ENCODE measurements around the gene MYO5C. TPM values are rescaled to one million over a fixed set of nuclear protein-coding genes. Genes with fewer than 3 reads are reported as not detected.
A peak's percentile ranks its signal among the peaks of the same experiment; 100 is the strongest.

Gene MYO5C
- polyA plus RNA-seq, 1 donor (not counting 4 experiments of a cell fraction or from before 2014, with no cell fraction given): 0.16 TPM

DNA sequence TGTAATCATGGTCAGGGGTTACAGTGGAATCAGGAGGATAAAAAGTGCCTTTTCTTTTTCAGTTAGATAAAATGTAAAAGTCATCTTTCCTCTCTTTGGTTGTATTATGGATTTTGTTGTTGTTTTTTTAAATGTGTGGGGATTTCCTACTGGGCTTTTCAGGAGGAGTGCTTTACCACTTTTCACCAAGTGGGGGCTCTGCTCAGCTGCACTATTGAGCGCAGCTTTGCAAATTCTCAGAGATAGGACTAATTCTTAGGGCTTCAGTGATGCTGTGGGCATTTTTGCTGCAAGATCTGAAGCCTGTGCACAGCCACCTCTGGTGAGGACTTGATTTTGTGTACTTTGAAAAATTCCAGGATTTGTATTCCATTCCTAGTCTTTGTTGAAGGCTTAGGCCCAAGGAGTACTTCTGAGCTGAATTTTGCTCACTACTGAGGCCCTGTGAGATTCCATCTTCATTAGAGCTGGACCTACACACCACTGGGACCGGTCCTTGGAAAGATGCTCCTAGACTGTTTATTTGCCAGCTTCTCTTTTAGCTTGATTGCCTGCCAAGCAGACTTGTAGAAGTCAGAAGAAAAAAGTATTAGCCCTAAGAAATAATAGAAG lies 111.9 kb downstream of the MYO5C start:
- H3K4me1 ChIP-seq (ENCODE audit: control insufficient read depth, extremely low read depth, insufficient read depth, low read length): peaks cover 7% of the 10 kb centered on the region
- H4K20me1 ChIP-seq (ENCODE audit: control insufficient read depth, extremely low read depth, insufficient read depth, low read length): no peaks in the 10 kb centered on the region
- dilution Hi-C loops (cut with MboI; ENCODE audit: extremely low pct_ligation_motif_present, low sequenced_read_pairs): no loop called here
- no peak for DNase-seq (ENCODE audit: low read depth, low spot score)
- H3K9ac ChIP-seq (ENCODE audit: control insufficient read depth, extremely low read depth, insufficient read depth, low read length): no peak overlapping the region
- H3K9me1 ChIP-seq (ENCODE audit: control insufficient read depth, extremely low read depth, insufficient read depth, low read length): no peaks in the 10 kb centered on the region
- FAIRE-seq: peak; percentile 46
- H3K9me3 ChIP-seq (ENCODE audit: control insufficient read depth, low read depth, low read length): no peaks in the 10 kb centered on the region
- no peak overlapping the region for H3K4me3 ChIP-seq (ENCODE audit: control insufficient read depth in 2 of 3, extremely low read depth in 1 of 3, insufficient read depth in 2 of 3, low read depth in 1 of 3, low read length in 3 of 3)
- H3K27ac ChIP-seq (ENCODE audit: control insufficient read depth, insufficient read depth, low read length): no peak overlapping the region
- no peaks in the 10 kb centered on the region for H3K27me3 ChIP-seq (ENCODE audit: control insufficient read depth, extremely low read depth, insufficient read depth, low read length)
- no peak overlapping the region for H2AFZ ChIP-seq (ENCODE audit: control insufficient read depth, low read length)
- TF ChIP-seq EZH2 (IDR thresholded peaks at IDR 0.05; ENCODE audit: low read length): no peak
- TF ChIP-seq, protein P1, sequence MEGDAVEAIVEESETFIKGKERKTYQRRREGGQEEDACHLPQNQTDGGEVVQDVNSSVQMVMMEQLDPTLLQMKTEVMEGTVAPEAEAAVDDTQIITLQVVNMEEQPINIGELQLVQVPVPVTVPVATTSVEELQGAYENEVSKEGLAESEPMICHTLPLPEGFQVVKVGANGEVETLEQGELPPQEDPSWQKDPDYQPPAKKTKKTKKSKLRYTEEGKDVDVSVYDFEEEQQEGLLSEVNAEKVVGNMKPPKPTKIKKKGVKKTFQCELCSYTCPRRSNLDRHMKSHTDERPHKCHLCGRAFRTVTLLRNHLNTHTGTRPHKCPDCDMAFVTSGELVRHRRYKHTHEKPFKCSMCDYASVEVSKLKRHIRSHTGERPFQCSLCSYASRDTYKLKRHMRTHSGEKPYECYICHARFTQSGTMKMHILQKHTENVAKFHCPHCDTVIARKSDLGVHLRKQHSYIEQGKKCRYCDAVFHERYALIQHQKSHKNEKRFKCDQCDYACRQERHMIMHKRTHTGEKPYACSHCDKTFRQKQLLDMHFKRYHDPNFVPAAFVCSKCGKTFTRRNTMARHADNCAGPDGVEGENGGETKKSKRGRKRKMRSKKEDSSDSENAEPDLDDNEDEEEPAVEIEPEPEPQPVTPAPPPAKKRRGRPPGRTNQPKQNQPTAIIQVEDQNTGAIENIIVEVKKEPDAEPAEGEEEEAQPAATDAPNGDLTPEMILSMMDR (optimal IDR thresholded peaks at IDR 0.05 in 1 of 3, IDR thresholded peaks at IDR 0.05 in 1 of 3, conservative IDR thresholded peaks at IDR 0.05 in 1 of 3; ENCODE audit: extremely low read depth in 1 of 3, insufficient read depth in 2 of 3, low read length in 3 of 3): peak; percentile 54 to 69 (median 56)
- H3K36me3 ChIP-seq (ENCODE audit: control insufficient read depth in 2 of 2, extremely low read depth in 1 of 2, insufficient read depth in 2 of 2, low read length in 2 of 2): no peaks in the 10 kb centered on the region
- H3K79me2 ChIP-seq (ENCODE audit: control insufficient read depth, insufficient read depth, low read length): peaks cover 2% of the 10 kb centered on the region
- no peak overlapping the region for H3K4me2 ChIP-seq (ENCODE audit: control insufficient read depth, extremely low read depth, insufficient read depth, low read depth, low read length)

DNA sequence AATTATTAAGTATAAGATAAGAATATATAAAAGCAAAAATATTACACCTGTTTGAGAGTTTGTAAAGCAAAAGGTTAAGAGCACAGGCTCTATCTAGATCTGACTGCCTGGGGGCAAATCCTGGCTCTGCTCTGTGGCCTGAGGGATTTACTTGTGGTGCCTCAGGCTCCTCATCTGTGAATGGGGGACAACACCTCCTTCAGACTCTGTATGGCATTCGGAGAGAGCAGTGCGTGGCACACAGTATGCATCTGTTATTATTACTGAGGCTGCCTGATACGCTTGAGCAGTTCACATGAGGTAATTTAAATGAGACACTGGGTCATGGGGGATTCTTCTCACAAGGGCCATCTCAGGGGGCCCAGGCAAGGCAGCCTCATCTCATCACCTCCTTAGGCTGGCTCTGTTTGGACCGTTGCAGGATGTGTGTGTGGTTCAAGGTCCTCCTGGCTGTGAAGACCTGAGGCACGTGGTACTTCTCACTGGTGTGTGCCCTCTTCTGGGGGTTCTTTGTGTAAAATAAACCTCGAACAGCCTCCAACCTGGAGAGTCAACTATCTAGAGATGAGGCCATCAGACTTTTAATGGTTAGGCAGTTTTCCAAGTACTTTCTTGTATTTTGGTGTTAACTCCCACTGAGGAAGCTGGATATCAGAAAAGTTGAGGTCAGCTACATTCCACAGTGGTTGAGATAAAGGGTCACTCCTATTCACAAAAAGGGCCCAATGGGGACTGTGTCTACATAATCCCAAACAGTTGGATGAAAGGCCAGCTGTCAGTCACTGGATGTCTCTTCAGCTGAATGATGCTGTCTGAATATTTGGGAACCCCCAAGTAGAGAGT lies 113.4 kb downstream of the MYO5C start:
- H3K79me2 ChIP-seq (ENCODE audit: control insufficient read depth, insufficient read depth, low read length): peaks cover 6% of the 10 kb centered on the region
- H3K4me3 ChIP-seq (ENCODE audit: control insufficient read depth in 2 of 3, extremely low read depth in 1 of 3, insufficient read depth in 2 of 3, low read depth in 1 of 3, low read length in 3 of 3): no peak overlapping the region
- H4K20me1 ChIP-seq (ENCODE audit: control insufficient read depth, extremely low read depth, insufficient read depth, low read length): no peaks in the 10 kb centered on the region
- H3K4me2 ChIP-seq (ENCODE audit: control insufficient read depth, extremely low read depth, insufficient read depth, low read depth, low read length): no peak overlapping the region
- H2AFZ ChIP-seq (ENCODE audit: control insufficient read depth, low read length): no peak overlapping the region
- H3K36me3 ChIP-seq (ENCODE audit: control insufficient read depth in 2 of 2, extremely low read depth in 1 of 2, insufficient read depth in 2 of 2, low read length in 2 of 2): no peaks in the 10 kb centered on the region
- TF ChIP-seq, protein P1 (optimal IDR thresholded peaks at IDR 0.05 in 1 of 3, IDR thresholded peaks at IDR 0.05 in 1 of 3, conservative IDR thresholded peaks at IDR 0.05 in 1 of 3; ENCODE audit: extremely low read depth in 1 of 3, insufficient read depth in 2 of 3, low read length in 3 of 3): no peak
- no peaks in the 10 kb centered on the region for H3K9me1 ChIP-seq (ENCODE audit: control insufficient read depth, extremely low read depth, insufficient read depth, low read length)
- FAIRE-seq: no peak
- no peak for DNase-seq (ENCODE audit: low read depth, low spot score)
- no peaks in the 10 kb centered on the region for H3K27me3 ChIP-seq (ENCODE audit: control insufficient read depth, extremely low read depth, insufficient read depth, low read length)
- H3K9me3 ChIP-seq (ENCODE audit: control insufficient read depth, low read depth, low read length): no peaks in the 10 kb centered on the region
- dilution Hi-C loops (cut with MboI; ENCODE audit: extremely low pct_ligation_motif_present, low sequenced_read_pairs): no loop called here
- H3K4me1 ChIP-seq (ENCODE audit: control insufficient read depth, extremely low read depth, insufficient read depth, low read length): peaks cover 11% of the 10 kb centered on the region
- no peak overlapping the region for H3K9ac ChIP-seq (ENCODE audit: control insufficient read depth, extremely low read depth, insufficient read depth, low read length)
- no peak overlapping the region for H3K27ac ChIP-seq (ENCODE audit: control insufficient read depth, insufficient read depth, low read length)

Measured in keratinocyte (primary cell).